DMS79 (cell line): ENCODE results near the gene DUSP11.
"Not testable (repeated sequence)": the region's sequence is repeated elsewhere in the genome, so short reads cannot be mapped to it uniquely, and the experiment has no call there.

ENCODE experiments used
- DNase-seq: peaks from one replicate; lab custom pipeline; 2025; lab: John Stamatoyannopoulos, UW

The DUSP11 gene

GRCh38 chr2:73772819-73773218 lies 7.1 kb downstream of the DUSP11 start:
- no peak for DNase-seq

- DNase-seq = no peak
Observed at GRCh38 chr2:73770725-73771124, 9.2 kb downstream of the DUSP11 start.

DNA sequence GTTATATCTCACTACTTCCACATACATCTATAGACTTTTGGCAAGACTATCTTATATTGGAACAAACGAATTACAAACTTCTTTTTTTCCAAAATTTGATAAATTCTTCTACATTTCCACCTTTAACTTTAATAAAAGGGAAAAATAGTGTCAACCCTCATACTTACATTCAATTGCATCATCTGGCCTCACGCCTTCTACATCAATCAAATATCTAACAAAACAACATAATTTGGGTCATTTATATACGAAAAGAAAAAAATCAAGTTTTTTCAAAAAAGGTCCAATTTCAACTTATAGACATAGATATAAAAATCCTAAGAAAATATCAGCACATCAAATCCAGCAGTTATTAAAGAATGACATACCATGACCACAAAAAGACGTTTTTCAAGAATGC lies 12.9 kb downstream of the DUSP11 start:
- DNase-seq = no peak

- no peak for DNase-seq
Observed at GRCh38 chr2:73766349-73766748, 13.6 kb downstream of the DUSP11 start.

DNA sequence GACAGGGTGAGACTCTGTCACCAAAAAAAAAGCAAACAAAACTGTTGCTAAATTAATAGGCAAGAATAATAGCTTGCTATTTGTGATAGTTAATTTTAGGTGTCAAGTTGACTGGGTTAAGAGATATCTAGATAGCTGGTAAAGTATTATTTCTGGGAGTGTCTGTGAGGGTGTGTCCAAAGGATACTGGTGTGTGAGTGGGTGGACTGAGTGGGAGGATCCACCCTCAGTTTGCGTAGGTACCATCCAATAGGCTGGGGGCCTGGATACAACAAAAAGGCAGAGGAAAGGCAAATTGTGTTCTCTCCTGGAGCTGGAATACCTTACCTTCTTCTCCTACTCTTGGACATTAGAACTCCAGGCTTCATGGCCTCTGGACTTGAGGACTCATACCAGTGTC lies 15.0 kb downstream of the DUSP11 start:
- no peak for DNase-seq

GRCh38 chr2:73762571-73762970 lies 17.3 kb downstream of the DUSP11 start:
- no peak for DNase-seq

- DNase-seq = no peak
Observed at GRCh38 chr2:73759904-73760303, 20.0 kb downstream of the DUSP11 start.

DNA sequence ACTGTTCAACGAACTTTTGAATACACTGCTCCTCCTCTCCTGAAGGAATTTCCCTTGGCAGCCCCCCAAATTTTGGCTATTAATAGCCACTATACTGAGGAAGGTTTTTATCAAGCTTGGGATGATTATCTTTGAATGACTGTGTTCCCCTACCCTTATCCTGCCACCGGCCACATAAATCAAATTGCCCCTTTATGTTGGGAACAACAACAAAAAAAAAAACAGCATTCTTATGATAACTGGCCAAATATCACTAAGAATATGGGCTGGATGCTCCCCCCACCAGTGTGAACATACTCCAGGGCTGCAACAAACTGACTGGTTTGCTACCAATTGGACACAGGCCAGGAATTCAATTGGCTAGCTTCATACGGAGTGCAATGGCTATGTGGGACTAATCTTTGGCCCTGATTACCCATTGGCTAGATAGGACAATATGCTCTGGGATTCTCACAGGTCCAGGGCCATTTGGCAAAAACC lies 20.6 kb downstream of the DUSP11 start:
- DNase-seq = no peak

- not testable (repeated sequence) for DNase-seq
Observed at GRCh38 chr2:73754332-73754731, 25.6 kb downstream of the DUSP11 start.

GRCh38 chr2:73749314-73749713 lies 30.6 kb downstream of the DUSP11 start:
- DNase-seq = no peak

GRCh38 chr2:73746877-73747208 lies 33.1 kb downstream of the DUSP11 start:
- no peak for DNase-seq

DNA sequence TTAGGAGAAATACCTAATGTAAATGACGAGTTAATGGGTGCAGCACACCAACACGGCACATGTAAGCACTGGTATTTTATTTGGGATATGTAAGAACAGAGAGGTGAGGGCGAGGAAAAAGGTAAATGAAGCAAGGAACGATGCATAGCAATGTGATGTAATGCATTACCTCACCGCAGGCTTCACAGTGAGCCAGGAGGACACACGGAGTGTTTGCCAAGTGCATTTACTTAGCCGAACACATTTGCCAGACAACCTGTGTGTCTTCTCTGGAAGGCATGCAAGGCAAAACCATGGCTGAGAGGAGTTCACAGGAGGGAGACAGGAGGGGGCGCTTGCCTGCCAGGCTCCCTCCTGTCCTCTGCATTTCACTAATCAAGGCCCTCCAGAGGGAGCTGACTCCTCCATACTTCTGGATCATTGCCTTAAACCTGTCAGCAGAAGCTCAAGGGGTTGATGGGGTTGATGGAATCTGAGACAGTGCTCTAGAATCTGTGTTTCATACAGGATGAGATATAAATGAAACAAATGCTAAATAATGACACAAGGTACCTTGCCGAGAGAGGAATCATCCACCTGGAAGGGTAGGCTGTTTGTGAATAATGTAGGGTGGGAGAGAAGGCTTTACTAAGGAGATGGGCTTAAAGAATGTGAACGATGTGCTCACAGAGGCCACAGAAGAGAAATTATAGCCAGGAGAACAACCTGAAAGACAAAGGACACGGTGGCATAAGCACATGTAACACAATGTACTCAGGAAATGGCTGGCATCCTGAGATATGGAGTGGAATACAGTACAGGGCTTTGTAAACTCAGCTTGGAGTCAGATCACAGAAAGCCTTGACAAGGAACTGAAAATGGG lies 33.7 kb downstream of the DUSP11 start:
- DNase-seq = no peak

DNA sequence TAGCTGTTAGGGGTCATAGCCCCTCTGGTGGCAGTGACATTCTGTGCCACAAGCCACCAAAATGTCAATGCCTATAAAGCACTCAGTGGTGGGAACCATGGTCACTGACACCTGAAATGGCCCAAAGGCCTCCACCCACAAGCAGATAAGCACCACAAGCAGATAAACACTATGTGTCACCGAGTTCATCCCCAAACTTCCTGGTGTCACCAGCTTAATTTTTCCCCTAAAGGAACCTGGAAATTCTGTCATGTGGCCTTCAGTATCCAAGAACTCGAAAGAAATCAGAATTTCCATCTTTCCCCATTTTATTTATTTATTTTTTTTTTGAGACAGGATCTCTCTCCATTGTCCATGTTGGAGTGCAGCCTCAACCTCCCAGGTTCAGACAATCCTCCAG lies 39.1 kb downstream of the DUSP11 start:
- DNase-seq = no peak

DNA sequence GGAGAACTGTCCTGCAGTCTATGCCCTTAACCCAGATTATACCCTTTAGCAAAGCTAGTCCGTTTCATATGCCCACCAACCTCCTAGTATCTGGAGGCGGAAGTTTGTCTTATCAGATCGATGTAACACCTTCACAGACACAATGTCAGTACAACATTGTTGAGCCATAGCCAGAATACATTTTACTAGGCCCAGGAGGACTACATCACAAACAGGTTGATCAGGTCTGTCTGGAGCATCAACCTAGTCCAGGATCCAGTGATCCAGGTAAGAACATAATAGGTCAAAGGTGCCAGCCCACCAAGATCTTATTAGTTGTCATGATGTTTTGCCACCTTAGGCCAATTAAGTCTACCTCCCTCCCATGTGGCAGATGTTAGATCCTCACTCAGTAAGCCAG lies 40.8 kb downstream of the DUSP11 start:
- no peak for DNase-seq

DNA sequence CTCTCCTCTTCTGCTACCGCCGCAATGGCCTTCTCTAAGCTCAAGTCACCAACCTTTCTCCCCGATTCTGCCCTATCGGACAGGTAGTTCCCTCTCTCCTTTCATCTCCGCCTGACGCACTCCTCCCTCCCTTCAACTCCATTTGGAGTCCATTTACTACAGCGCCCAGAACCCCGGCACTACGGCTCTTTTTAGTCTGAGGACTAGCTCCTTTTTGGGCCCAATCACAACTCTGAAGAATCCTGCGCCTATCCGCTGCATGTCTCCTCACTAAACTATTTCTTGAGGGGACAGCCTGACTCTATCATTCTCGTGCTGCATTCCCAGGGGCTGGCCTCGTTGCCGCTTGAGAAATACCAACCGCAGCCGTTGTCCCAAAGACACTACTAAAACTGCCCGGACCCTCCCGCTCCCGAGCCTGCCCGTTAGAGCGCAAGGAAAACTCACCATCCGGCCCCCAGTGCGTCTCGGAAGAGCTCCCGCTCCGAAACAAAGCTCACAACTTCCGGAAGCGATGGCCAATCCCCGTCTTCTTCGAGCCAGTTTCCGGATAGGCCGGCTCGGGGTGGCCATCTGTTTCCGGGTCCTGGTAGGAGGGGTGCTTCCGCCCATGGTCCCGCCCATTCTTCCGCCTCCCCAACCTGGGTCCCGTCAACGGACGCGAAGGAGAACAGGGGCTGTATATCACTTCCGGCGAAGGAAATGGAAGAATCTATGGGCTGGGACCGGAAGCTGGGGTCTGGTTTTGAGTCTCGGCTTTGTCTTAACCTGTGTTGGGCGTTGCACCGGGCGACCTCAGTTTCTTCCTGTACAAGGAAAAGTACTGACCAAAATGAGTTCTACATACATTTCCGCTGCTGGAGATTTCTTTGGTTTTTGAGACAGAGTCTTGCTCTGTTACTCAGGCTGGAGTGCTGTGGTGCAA lies 42.8 kb downstream of the DUSP11 start, which contains the start of gene TPRKB:
TSS of gene TPRKB (minus strand) at position 491 of the 925 bp plus-strand sequence. CDS start 2,776 bp downstream, outside the sequence.
- DNase-seq = peak; percentile 96

- DNase-seq = no peak
Observed at GRCh38 chr2:73736378-73736777, 43.5 kb downstream of the DUSP11 start.

DNA sequence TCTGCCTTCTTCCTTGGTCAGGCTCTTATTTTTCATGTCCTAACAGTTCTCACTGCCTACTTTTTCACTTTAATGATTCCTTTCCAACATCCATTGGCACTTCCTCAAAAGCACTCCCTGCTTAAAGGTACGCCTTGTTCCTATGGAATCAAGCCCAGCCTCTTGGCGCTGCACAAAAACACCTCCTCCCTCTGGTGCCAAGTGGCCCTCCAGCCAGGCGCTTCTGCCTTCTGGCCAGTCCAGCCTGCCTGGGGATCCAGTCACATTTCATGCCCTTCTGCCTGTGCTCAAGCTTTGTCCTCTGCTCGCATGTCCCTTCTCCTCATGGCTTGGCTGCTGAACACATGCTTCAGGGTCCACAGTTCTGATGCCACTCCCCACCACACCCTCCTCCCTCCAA lies 49.1 kb downstream of the DUSP11 start:
- DNase-seq = no peak

GRCh38 chr2:73728711-73729110 lies 51.2 kb downstream of the DUSP11 start:
- DNase-seq = no peak

GRCh38 chr2:73728043-73728442 lies 51.9 kb downstream of the DUSP11 start:
- no peak for DNase-seq

- DNase-seq = not testable (repeated sequence)
Observed at GRCh38 chr2:73726657-73727056, 53.2 kb downstream of the DUSP11 start.

GRCh38 chr2:73718851-73719621 lies 60.9 kb downstream of the DUSP11 start:
- no peak for DNase-seq

DNA sequence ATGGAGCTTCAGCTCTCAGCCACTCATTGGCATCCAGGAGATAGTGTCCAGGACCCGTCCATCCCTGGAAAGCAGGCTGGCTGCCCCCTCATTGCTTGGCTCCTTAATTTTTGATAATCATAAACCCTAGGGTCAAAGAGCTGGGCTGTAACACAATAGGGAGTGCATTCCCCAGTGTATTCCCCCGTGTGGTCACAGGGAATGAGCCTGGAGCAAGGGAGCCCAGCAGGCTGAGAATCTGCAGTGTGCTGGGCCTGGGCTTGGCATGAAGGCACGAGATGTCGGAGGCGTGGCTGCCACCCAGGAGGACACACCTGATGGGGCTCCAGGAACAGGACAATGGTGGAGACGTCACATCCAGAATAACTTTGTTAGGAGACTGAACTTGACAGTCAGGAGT lies 61.5 kb downstream of the DUSP11 start:
- no peak for DNase-seq
